Activated CD4-positive, alpha-beta T cell treated with anti-CD3 and anti-CD28 coated beads, Interleukin-2, amount 50 U/mL, for 4 hours (primary cell): ENCODE measurements around the gene RAB3D.
"Not testable (repeated sequence)": the region's sequence is repeated elsewhere in the genome, so short reads cannot be mapped to it uniquely, and the experiment has no call there.

ENCODE experiments used
- DNase-seq, 2 experiments: peaks; one replicate each; pipeline ENCODE4 v3.0.0-alpha.2; 2020

RAB3D gene

GRCh38 chr19:11365557-11366117 lies 26.2 kb upstream of the RAB3D start:
- no peak for DNase-seq

- DNase-seq = no peak
Observed at GRCh38 chr19:11364935-11365334, 25.5 kb upstream of the RAB3D start.

DNA sequence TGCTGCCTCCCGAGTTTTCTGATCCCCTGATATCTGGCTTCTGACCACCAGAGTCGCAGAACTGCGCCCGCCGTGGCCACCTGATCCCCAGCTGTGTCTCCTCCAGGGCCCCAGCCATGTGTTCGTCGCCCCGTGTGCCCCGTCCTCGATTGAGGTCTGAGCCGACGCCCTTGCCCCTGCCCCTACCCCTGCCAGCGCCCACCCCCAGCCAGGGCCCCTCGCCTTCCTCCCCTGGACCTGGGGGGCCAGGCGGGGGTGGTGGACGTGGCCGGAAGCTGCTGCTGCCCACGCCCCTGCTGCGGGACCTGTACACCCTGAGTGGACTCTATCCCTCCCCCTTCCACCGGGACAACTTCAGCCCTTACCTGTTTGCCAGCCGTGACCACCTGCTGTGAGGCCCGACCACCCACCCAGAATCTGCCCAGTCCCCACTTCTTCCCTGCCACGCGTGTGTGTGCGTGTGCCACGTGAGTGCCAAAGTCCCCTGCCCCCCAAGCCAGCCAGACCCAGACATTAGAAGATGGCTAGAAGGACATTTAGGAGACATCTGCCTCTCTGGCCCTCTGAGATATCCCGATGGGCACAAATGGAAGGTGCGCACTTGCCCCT lies 24.9 kb upstream of the RAB3D start:
- DNase-seq = no peak

- no peak for DNase-seq
Observed at GRCh38 chr19:11363881-11364280, 24.4 kb upstream of the RAB3D start.

- no peak for DNase-seq
Observed at GRCh38 chr19:11361771-11362731, 22.6 kb upstream of the RAB3D start.

DNA sequence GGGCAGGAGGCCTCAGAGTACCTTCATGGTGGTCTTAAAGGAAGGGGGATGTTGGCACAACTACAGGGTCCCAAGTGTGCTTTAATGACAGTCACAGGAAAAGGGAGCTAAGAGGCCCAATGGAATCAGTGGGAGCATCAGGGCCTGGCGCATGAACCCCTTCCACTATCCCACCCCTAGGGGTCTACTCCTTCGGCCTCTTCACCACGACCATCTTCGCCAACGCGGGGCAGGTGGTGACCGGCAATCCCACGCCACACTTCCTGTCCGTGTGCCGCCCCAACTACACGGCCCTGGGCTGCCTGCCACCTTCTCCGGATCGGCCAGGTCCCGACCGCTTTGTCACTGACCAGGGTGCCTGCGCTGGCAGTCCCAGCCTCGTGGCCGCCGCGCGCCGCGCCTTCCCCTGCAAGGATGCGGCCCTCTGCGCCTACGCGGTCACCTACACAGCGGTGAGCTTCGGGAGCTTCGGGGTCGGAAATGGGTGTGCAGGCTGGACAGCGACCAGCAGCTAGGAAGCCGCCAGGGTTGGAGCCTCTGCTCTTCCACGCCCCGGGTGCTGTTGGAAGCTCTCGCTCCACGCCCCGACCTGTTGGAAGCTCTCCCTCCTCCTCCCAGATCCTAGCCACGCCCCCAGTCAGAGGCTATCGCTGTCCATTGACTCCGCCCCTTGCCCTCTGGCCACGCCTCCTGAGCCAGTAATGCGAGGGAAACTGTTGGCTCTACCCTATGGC lies 21.7 kb upstream of the RAB3D start:
- DNase-seq = no peak

DNA sequence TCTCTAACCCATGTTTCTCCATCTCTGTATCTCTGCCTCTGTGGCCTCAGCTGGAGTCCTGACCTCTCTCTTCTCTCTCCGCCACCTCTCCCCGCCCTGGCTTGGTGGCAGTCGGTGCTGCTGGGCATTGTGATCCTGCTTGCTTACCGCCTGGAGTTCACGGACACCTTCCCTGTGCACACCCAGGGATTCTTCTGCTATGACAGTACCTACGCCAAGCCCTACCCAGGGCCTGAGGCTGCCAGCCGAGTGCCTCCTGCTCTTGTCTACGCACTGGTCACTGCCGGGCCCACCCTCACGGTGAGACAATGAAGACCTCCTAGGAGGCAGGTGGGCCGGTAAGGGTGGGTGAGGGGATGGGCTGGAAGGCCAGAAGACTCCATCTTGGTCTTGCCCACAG lies 20.0 kb upstream of the RAB3D start:
- DNase-seq = no peak

GRCh38 chr19:11356676-11357550 lies 17.5 kb upstream of the RAB3D start:
- no peak for DNase-seq

DNA sequence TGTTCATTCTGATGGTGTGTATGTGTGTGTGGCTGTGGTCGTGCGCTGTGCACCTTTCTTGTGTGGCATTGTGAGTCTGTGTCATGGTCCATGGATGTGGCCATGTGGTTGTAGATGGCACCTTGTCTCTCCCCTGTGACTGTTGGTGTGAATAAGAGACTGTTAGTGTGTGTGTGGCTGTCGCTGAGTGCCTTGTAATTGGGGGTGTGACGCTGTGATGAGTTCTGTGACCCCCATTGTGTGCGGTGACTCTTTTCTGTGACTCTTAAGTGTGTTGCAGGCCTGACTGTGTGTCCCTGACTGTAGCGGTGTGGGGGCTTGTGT lies 16.6 kb upstream of the RAB3D start:
- no peak for DNase-seq

DNA sequence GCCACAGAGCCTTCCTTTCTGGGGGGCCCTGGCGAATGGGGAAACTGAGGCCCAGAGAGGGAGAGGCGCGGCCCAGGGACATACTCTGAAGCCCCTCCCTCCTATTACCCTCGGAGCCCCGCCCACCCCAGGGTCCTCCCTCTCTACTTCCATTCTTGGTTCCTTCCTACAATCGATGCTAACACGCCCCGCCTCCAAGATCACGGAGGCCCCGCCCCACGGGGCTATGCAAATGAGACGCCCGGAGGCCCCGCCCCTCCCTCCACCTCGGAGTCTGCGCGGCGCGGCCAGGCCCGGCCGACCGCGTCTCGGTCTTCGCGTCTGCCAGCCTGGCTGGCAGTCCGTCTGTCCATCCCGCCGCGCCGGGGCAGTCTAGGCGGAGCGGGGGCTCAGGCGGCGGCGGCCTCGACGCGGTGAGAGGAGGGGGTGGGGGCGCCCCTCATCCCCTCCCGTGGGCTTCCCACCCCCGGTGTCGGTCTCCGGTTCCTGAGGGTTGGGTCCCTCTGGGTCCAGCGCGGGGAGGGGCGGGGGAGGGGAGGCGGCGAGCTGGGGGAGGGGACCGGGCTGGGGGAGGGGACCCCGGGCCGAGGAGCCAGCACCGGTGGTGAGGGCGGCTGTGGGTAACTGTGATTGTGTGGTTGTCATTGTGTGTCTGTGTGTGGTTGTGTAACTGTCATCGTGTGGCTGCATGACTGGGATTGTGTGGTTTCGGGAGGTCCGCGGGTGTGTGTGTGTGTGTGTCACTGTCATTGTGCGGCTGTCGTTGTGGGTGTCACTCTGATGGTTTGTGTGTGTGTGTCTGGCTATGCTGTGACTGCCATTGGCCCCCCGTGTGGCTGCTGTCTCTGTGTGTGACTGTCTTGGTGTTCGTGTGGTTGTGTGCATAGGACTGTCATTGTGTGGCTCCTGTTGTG lies 16.0 kb upstream of the RAB3D start, which contains the start of gene PLPPR2:
TSS of gene PLPPR2 (plus strand) at position 273 of the 914 bp plus-strand sequence. CDS start 2,242 bp downstream, outside the sequence.
- DNase-seq = peak; percentile 79

DNA sequence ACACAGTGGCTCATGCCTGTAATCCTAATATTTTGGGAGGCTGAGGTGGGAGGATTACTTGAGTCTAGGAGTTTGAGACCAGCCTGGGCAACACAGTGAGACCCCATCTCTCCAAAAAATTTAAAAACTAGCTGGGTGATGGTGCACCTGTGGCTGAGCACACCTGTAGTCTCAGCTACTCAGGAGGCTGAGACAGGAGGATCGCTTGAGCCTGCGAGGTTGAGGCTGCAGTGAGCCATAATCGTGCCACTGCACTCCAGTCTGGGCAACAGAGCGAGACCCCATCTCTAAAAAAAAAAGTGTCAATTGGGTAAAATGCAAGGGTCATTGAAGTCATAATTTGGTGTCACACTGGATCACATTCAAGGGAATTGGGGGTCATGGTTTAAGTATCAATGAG lies 14.6 kb upstream of the RAB3D start:
- not testable (repeated sequence) for DNase-seq

DNA sequence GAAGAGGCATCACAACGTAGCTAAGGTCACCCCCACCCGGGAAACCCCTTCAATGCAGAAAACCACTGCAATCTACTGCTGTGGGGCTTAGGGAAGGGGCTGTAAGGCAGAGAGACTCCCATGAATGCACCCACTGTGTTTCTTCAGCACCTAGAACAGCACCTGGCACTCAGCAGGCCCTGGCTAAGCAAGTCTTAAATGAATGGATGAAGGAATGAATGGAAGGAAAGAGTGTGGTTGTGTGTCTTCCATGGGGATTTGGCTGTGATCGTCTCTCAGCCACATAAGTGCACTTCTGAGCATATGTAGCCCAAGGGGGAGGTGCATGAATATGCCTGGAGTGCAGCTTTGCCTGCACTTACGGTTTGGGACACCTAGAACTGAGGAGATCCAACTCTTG lies 9.7 kb upstream of the RAB3D start:
- DNase-seq = no peak

DNA sequence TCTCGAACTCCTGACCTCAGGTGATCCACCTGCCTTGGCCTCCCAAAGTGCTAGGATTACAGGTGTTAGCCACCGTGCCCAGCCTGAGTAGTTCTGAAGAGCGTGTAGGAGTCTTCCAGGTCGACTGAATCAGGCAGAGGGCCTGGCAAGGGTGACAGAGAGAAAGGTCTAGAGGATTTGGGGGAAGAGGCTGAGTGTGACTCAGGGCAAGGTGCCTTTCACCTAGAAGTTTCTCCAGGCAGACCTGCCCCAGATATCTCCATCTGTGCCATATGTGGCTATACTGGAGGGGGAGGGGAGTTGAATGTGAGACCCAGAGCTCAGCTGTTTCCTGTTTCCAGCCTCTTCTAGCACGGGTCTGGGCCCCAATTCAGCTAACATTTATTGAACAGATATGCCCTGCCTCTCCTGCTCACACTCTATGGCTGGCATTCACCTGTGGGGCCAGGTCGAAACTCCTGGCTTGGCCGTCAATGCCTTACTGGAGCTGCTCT lies 8.1 kb upstream of the RAB3D start:
- no peak for DNase-seq

DNA sequence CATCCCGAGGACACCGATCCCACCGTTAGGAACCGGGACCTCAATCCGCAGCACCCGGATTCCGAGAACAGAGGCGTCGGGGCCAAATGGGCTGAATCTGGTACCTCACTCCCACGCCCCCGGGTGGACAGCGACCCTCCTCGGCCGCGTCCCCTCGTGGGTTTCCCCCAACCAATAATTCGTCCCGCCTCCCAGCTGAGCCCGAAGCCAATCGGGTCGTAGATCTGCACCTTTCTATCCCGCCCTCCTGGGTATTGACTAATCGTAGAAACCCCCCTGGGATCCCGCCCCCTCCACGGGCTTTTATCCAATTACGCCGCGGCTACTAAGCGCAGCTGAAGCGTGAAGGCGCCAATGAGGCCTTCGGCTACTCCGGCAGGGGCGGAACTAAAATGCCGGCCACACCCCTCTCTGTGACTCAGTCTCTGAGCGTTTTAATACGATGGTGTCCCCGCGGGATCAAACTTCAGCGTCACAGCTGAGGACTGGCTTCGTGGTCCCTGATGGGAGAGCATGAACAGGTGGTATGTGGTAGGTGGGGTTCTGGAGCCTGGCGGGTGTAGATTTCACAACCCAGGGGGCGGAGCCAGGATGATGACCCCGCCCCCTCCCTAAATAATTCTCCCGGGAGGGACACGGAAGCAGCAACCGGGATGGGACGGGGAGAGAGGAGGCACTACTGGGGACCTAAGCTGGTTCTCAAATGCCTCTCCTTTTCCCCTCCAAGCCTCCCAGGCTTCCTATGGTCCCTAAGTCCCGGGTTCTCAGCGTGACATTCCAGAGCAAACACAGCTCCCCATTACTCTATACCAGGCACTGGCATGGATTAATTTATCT lies 6.9 kb upstream of the RAB3D start, which contains the start of the genes CCDC159 and TMEM205:
TSS of gene CCDC159 (plus strand) at position 416 of the 837 bp plus-strand sequence. CDS start at position 504, 88 bp downstream.
TSS of gene TMEM205 (minus strand) at position 165 of the 837 bp plus-strand sequence. CDS start 649 bp downstream, outside the sequence.
- peak; percentile 99 for DNase-seq

DNA sequence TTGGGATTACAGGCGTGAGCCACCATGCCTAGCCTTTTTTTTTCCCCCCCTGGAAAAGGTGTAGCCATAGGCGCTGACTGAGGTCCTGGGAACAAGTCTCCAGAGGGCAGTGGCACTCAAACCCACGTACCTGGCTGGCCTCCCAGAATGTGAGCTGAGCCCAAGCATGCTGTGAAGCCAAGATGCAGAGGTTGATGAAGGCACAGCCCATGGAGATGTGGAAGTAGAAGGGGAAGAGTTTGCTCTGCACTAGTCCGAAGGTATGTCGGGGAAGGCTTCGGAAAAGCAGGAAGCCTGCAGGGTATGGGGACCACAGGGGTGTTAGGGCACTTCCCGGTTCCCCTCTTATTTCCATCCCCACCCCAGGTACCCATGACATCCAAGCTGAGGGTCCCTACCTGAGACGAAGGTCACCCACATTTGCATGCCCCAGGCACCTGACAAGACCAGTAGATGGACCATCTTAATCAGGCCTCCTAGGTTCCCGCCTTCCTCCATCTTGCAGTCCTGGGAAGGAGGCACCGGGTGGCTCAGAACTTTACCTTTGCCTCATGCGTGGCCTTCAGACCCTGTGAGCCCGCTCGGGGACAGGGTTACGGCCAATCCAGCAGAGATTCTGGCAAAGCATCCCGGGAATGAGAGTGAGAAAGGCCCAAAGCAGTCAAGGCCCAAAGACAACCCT lies 5.8 kb upstream of the RAB3D start:
- no peak for DNase-seq

GRCh38 chr19:11342429-11342828 lies 3.0 kb upstream of the RAB3D start:
- no peak for DNase-seq

- DNase-seq = not testable (repeated sequence)
Observed at GRCh38 chr19:11340099-11340467, 626 bp upstream of the RAB3D start.

DNA sequence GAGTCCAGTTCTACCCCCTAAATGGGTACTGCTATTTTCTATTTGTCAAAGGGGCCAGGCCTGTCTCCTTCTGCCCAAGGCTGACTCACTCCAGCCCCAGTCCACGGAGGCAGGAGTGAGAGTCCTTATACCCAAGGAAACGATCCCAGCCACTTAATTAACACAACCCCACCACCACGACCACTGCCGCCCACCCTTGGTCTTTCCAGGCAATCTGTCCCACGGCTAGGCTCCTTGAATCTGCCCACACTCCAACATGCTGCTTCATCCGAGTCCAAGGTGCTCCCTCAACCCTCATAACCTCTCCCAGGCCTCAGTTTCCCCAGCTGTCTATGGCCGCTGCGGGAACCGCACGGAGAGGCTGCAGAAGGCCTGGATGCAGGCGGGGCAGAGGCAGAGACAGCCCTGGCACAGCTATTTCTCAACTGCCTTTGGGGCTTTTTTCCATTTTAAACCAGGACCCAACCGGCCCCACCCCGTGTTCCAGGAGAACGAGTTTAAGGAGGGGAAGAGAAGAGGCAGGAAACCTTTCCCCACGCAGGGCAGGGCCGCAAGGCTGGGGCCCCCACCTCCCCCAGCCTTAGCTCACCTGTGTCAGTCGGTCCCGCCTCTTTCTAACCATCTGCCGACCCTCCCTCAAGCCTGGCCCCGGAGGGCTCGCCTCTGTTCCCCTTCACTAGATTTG lies 746 bp downstream of the RAB3D start:
- DNase-seq = no peak
